ENCODE data around the gene MFAP4. TPM values are rescaled to one million over a fixed set of nuclear protein-coding genes. Genes with fewer than 3 reads are reported as not detected.

Gene MFAP4
- polyA plus RNA-seq, 1 experiment = 122 TPM

DNA sequence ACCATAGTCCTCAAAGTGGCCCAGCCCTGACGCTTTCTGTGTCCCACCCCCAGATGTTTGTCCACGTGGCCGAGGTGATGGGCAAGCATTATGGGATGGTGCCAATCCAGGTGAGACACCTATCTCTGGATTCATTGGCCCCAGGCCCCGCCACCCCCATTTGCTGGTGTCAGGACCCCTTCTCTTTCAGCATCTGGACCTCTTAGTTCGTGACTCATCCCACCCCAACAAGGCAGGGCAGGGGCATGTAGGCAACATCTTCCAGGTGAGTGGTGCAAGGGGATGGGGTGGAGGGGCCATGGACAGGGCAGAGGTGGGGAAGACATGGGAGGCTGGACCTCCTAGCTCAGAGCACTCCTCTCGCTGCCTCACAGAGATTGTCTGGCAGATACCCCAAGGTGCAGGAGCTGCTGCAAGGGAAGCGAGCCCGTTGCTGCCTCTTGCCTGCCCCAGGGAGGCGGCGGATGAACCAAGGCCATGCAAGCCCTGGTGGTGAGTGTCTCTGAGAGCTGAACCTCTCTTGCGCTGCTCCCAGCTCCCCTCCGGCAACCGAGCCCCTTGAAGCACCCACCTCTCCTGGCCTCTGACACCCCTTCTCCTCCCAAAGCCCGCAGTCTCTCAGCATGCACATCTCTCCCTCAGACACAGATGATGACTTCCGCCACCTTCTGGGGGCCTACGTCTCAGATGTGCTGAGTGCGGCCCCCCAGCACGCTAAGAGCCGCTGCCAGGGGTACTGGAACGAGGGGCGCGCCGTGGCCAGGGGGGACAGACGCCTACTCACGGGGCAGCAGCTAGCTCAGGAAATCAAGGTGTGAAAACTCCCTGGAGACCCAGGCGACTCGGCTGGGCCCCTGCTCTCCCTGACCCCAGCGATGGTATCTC is 27.6 kb upstream of the MFAP4 start:
- CTCF ChIA-PET = no interaction called here
- TF ChIP-seq, protein P1, sequence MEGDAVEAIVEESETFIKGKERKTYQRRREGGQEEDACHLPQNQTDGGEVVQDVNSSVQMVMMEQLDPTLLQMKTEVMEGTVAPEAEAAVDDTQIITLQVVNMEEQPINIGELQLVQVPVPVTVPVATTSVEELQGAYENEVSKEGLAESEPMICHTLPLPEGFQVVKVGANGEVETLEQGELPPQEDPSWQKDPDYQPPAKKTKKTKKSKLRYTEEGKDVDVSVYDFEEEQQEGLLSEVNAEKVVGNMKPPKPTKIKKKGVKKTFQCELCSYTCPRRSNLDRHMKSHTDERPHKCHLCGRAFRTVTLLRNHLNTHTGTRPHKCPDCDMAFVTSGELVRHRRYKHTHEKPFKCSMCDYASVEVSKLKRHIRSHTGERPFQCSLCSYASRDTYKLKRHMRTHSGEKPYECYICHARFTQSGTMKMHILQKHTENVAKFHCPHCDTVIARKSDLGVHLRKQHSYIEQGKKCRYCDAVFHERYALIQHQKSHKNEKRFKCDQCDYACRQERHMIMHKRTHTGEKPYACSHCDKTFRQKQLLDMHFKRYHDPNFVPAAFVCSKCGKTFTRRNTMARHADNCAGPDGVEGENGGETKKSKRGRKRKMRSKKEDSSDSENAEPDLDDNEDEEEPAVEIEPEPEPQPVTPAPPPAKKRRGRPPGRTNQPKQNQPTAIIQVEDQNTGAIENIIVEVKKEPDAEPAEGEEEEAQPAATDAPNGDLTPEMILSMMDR (IDR thresholded peaks at IDR 0.05; ENCODE audit: low read depth, low read length) = no peak
- no peaks in the 10 kb centered on the region; the same call in 1 of the 2 replicates for H3K9me3 ChIP-seq (ENCODE audit: control insufficient read depth, insufficient read depth, low read length)
- DNase-seq (ENCODE audit: low read depth, low spot score) = no peak
- POLR2A ChIA-PET = no interaction called here
- no peak overlapping the region for H3K27ac ChIP-seq (ENCODE audit: low read depth, low read length)
- H3K4me3 ChIP-seq (ENCODE audit: low read depth, low read length) = no peak overlapping the region
- no peaks in the 10 kb centered on the region for H3K27me3 ChIP-seq (ENCODE audit: control insufficient read depth, insufficient read depth, low read length)

DNA sequence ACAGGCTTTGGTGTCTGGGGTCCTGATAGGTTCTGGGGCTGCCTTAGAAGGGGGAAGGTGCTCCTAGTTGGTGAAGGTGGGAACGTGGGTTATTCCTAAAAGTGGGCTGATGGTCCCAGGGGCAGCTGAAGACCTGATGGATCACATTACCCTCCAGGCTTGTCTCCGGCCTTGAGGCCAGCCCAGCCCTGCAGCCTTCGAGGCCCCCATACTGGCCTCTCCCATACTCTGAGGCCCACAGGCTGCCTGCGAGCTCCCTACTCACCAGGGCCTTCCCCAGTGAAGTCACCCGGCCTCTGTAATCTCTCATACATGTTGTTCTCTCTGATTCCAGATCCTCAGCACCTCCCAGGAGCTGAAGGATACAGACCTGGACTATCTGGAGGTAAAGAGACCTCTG is 26.8 kb upstream of the MFAP4 start:
- Histone ChIP-seq H3K27me3 (ENCODE audit: control insufficient read depth, insufficient read depth, low read length) (no peaks in the 10 kb centered on the region), H3K4me3 (ENCODE audit: low read depth, low read length) (no peak overlapping the region), H3K27ac (ENCODE audit: low read depth, low read length) (no peak overlapping the region), H3K9me3 (ENCODE audit: control insufficient read depth, insufficient read depth, low read length) (no peaks in the 10 kb centered on the region; the same call in 1 of the 2 replicates)
- CTCF ChIA-PET = no interaction called here
- DNase-seq (ENCODE audit: low read depth, low spot score) = no peak
- TF ChIP-seq, protein P1 (IDR thresholded peaks at IDR 0.05; ENCODE audit: low read depth, low read length) = no peak
- POLR2A ChIA-PET = interaction anchor here (0.6 kb wide), 1 partner anchor 9 kb away, joined by 3 read pairs; no protein-coding TSS in a partner anchor

DNA sequence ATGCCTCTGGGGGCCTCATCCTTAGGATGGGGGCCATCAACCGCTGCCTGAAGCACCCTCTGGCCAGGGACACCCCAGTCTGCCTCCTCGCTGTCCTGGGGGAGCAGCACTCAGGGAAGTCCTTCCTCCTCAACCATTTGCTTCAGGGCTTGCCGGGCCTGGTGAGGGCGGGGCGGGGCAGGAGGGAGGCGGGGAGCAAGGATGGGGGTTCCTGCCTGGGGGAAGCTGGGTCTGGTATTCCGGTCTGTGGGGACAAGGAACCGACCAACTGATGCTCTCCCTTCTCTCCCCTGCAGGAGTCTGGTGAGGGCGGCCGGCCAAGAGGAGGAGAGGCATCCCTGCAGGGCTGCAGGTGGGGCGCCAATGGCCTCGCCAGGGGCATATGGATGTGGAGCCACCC is 26.0 kb upstream of the MFAP4 start:
- no peaks in the 10 kb centered on the region; the same call in 1 of the 2 replicates for H3K9me3 ChIP-seq (ENCODE audit: control insufficient read depth, insufficient read depth, low read length)
- no peak overlapping the region for H3K4me3 ChIP-seq (ENCODE audit: low read depth, low read length)
- H3K27ac ChIP-seq (ENCODE audit: low read depth, low read length) = no peak overlapping the region
- TF ChIP-seq, protein P1 (IDR thresholded peaks at IDR 0.05; ENCODE audit: low read depth, low read length) = no peak
- DNase-seq (ENCODE audit: low read depth, low spot score) = no peak
- POLR2A ChIA-PET = no interaction called here
- CTCF ChIA-PET = interaction anchor here (1.3 kb wide), 1 partner anchor 50 kb away, joined by 3 read pairs; no protein-coding TSS in a partner anchor
- no peaks in the 10 kb centered on the region for H3K27me3 ChIP-seq (ENCODE audit: control insufficient read depth, insufficient read depth, low read length)

DNA sequence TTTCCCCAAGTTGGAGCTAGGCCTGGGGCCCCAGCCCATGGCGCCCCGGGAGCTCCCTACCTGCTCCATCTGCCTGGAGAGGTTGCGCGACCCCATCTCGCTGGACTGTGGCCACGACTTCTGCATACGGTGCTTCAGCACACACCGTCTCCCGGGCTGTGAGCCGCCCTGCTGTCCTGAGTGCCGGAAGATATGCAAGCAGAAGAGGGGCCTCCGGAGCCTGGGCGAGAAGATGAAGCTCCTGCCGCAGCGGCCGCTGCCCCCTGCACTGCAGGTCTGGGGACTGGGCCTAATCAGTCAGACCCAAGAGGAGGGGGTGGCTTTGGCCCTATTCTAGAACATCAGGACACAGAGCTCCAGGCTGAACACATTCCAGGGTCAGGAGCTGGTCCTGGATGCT is 25.5 kb upstream of the MFAP4 start:
- POLR2A ChIA-PET = no interaction called here
- TF ChIP-seq, protein P1 (IDR thresholded peaks at IDR 0.05; ENCODE audit: low read depth, low read length) = no peak
- DNase-seq (ENCODE audit: low read depth, low spot score) = no peak
- H3K27ac ChIP-seq (ENCODE audit: low read depth, low read length) = no peak overlapping the region
- no peaks in the 10 kb centered on the region for H3K27me3 ChIP-seq (ENCODE audit: control insufficient read depth, insufficient read depth, low read length)
- CTCF ChIA-PET = interaction anchor here (1.3 kb wide), 1 partner anchor 49 kb away, joined by 3 read pairs; no protein-coding TSS in a partner anchor
- no peaks in the 10 kb centered on the region; the same call in 1 of the 2 replicates for H3K9me3 ChIP-seq (ENCODE audit: control insufficient read depth, insufficient read depth, low read length)
- no peak overlapping the region for H3K4me3 ChIP-seq (ENCODE audit: low read depth, low read length)

DNA sequence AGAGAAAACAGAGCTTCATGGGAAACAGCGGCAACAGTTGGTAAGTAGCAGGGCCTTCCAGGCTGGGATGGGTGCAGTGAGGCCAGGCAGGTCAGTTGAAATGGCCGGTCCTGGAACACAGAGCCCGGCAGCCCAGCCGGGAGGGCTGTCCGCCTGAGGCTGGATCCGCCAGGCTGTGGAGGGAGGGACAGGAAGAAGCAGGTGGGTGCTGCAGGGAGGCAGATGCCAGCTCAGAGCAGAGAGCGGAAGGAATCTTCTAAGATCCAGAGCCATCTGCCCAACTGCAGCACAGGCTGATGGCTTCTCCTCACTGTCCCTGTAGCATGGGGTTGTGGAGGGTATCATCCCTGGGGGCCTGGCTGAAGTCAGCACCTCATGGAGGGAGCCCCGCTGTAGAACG is 24.6 kb upstream of the MFAP4 start:
- DNase-seq (ENCODE audit: low read depth, low spot score) = no peak
- POLR2A ChIA-PET = interaction anchor here (0.6 to 1.3 kb wide), 3 partner anchors 25 to 34 kb away, joined by 3 to 8 read pairs (median 6); partner anchors contain the start of gene MAPK7
- CTCF ChIA-PET = interaction anchor here (0.6 to 1.4 kb wide), 2 partner anchors 15 to 36 kb away, joined by 5 to 7 read pairs; no protein-coding TSS in a partner anchor
- H3K27me3 ChIP-seq (ENCODE audit: control insufficient read depth, insufficient read depth, low read length) = no peaks in the 10 kb centered on the region
- H3K27ac ChIP-seq (ENCODE audit: low read depth, low read length) = no peak overlapping the region
- TF ChIP-seq, protein P1 (IDR thresholded peaks at IDR 0.05; ENCODE audit: low read depth, low read length) = no peak
- H3K4me3 ChIP-seq (ENCODE audit: low read depth, low read length) = peak overlapping the region; percentile 21; the same call in 1 of the 2 replicates
- H3K9me3 ChIP-seq (ENCODE audit: control insufficient read depth, insufficient read depth, low read length) = no peaks in the 10 kb centered on the region; the same call in 1 of the 2 replicates

All from AG04450 (cell line).